H9 (cell line): ENCODE results near the gene ADORA1. TPM values are rescaled to one million over a fixed set of nuclear protein-coding genes. Genes with fewer than 3 reads are reported as not detected.

Experiments
- DNase-seq: peaks from one replicate; pipeline ENCODE4 v3.0.0-alpha.2; 2017
- H2AFZ ChIP-seq: one replicate; pipeline ENCODE4 v1.6.1; 2013; ENCODE audit warnings: mild to moderate bottlenecking, low read length, control low read depth, moderate library complexity
- H2AK5ac ChIP-seq: 2 replicates; pipeline ENCODE4 v1.6.1; 2013; ENCODE audit warnings: low read length, control low read depth, mixed read lengths; ENCODE audit not compliant: insufficient read length
- H2BK120ac ChIP-seq: one replicate; pipeline ENCODE4 v1.6.1; 2013; ENCODE audit warnings: low read depth, mild to moderate bottlenecking, low read length, control low read depth, inconsistent platforms; ENCODE audit not compliant: poor library complexity, severe bottlenecking
- H2BK12ac ChIP-seq: 2 replicates; pipeline ENCODE4 v1.6.1; 2013; ENCODE audit warnings: low read length, control low read depth, mixed read lengths, low read depth; ENCODE audit not compliant: insufficient read length
- H2BK15ac ChIP-seq: 2 replicates; pipeline ENCODE4 v1.6.1; 2013; ENCODE audit warnings: low read depth, low read length, control low read depth
- H2BK20ac ChIP-seq: one replicate; pipeline ENCODE4 v1.6.1; 2013; ENCODE audit warnings: low read depth, mild to moderate bottlenecking, low read length, control low read depth, inconsistent platforms; ENCODE audit not compliant: poor library complexity, severe bottlenecking
- H2BK5ac ChIP-seq: 2 replicates; pipeline ENCODE4 v1.6.1; 2013; ENCODE audit warnings: low read length, control low read depth, mixed read lengths; ENCODE audit not compliant: insufficient read length
- H3K14ac ChIP-seq: 2 replicates; pipeline ENCODE4 v1.6.1; 2013; ENCODE audit warnings: low read length, control low read depth; ENCODE audit not compliant: insufficient read depth
- H3K18ac ChIP-seq: 2 replicates; pipeline ENCODE4 v1.6.1; 2013; ENCODE audit warnings: low read depth, mild to moderate bottlenecking, mixed read lengths, low read length, control low read depth; ENCODE audit not compliant: insufficient read length
- H3K23ac ChIP-seq: 2 replicates; pipeline ENCODE4 v1.6.1; 2013; ENCODE audit warnings: low read length, control low read depth, mixed read lengths, low read depth; ENCODE audit not compliant: insufficient read length
- H3K23me2 ChIP-seq: 2 replicates; pipeline ENCODE4 v1.6.1; 2013; ENCODE audit warnings: low read depth, mild to moderate bottlenecking, mixed read lengths, low read length, control low read depth; ENCODE audit not compliant: insufficient read length, poor library complexity, severe bottlenecking
- H3K27ac ChIP-seq: 2 replicates; pipeline ENCODE4 v1.5.1; 2013; ENCODE audit warnings: low read length, control low read depth, mixed read lengths, low read depth; ENCODE audit not compliant: insufficient read length
- H3K27me3 ChIP-seq: 2 replicates; pipeline ENCODE4 v1.6.1; 2013; ENCODE audit warnings: low read length, control low read depth, inconsistent platforms; ENCODE audit not compliant: insufficient read depth
- H3K4ac ChIP-seq: 2 replicates; pipeline ENCODE4 v1.6.1; 2013; ENCODE audit warnings: low read depth, mild to moderate bottlenecking, control low read depth, inconsistent platforms, low read length, moderate library complexity
- H3K4me1 ChIP-seq: 2 replicates; pipeline ENCODE4 v1.6.1; 2013; ENCODE audit warnings: low read length, control low read depth, inconsistent platforms; ENCODE audit not compliant: insufficient read depth
- H3K4me2 ChIP-seq: 2 replicates; pipeline ENCODE4 v1.6.1; 2013; ENCODE audit warnings: low read length, control low read depth, mixed read lengths; ENCODE audit not compliant: insufficient read length, insufficient read depth
- H3K56ac ChIP-seq: 2 replicates; pipeline ENCODE4 v1.6.1; 2013; ENCODE audit warnings: low read depth, mild to moderate bottlenecking, mixed read lengths, low read length, control low read depth; ENCODE audit not compliant: insufficient read length
- H3K79me1 ChIP-seq: 2 replicates; pipeline ENCODE4 v1.6.1; 2013; ENCODE audit warnings: low read depth, mild to moderate bottlenecking, moderate library complexity, low read length, control low read depth, inconsistent platforms; ENCODE audit not compliant: insufficient read depth, poor library complexity, severe bottlenecking
- H3K79me2 ChIP-seq: 2 replicates; pipeline ENCODE4 v1.6.1; 2013; ENCODE audit warnings: low read length, control low read depth, inconsistent platforms; ENCODE audit not compliant: insufficient read depth
- H3K9ac ChIP-seq: 2 replicates; pipeline ENCODE4 v1.6.1; 2013; ENCODE audit warnings: low read length, control low read depth, mixed read lengths; ENCODE audit not compliant: insufficient read length; ENCODE audit errors: extremely low read depth
- H3K9me3 ChIP-seq: one replicate; pipeline ENCODE4 v1.6.1; 2013; ENCODE audit warnings: low read depth, low read length, inconsistent platforms; ENCODE audit not compliant: control insufficient read depth
- H3T11ph ChIP-seq: one replicate; pipeline ENCODE4 v1.6.1; 2013; ENCODE audit warnings: mild to moderate bottlenecking, low read length, control low read depth, inconsistent platforms
- H4K20me1 ChIP-seq: one replicate; pipeline ENCODE4 v1.6.1; 2013; ENCODE audit not compliant: control insufficient read depth, insufficient read length, insufficient read depth
- H4K5ac ChIP-seq: 2 replicates; pipeline ENCODE4 v1.6.1; 2013; ENCODE audit warnings: low read depth, mild to moderate bottlenecking, mixed read lengths, low read length, control low read depth; ENCODE audit not compliant: insufficient read length
- H4K8ac ChIP-seq: replicated peaks from 2 replicates; pipeline ENCODE4 v1.6.1; 2013; ENCODE audit warnings: low read length, control low read depth, mixed read lengths, low read depth; ENCODE audit not compliant: insufficient read length
- H4K91ac ChIP-seq: 2 replicates; pipeline ENCODE4 v1.6.1; 2013; ENCODE audit warnings: low read depth, mild to moderate bottlenecking, moderate library complexity, mixed read lengths, low read length, control low read depth; ENCODE audit not compliant: insufficient read length
- H3K27ac Mint-ChIP-seq, 3 experiments: 2 replicates in 2 of 3; 3 replicates in 1 of 3; pipeline ENCODE4 v1.8.0; 2020 to 2021; ENCODE audit warnings: mixed read lengths in 3 of 3, mild to moderate bottlenecking in 1 of 3, moderate library complexity in 1 of 3
- H3K27me3 Mint-ChIP-seq: 2 replicates; pipeline ENCODE4 v1.8.0; 2021; ENCODE audit warnings: low read depth, mild to moderate bottlenecking, moderate library complexity, mixed read lengths
- H3K36me3 Mint-ChIP-seq, 3 experiments: 2 replicates in 2 of 3; 3 replicates in 1 of 3; pipeline ENCODE4 v1.8.0; 2020 to 2021; ENCODE audit warnings: low read depth in 3 of 3, mixed read lengths in 3 of 3; ENCODE audit not compliant: insufficient read depth in 1 of 3
- H3K4me1 Mint-ChIP-seq, 2 experiments: 2 replicates each; pipeline ENCODE4 v1.8.0; 2020; ENCODE audit warnings: mixed read lengths in 2 of 2
- H3K4me3 Mint-ChIP-seq, 2 experiments: 2 replicates in 1 of 2; 3 replicates in 1 of 2; pipeline ENCODE4 v1.8.0; 2020 to 2021; ENCODE audit warnings: mild to moderate bottlenecking in 2 of 2, mixed read lengths in 2 of 2, moderate library complexity in 1 of 2
- H3K9me3 Mint-ChIP-seq, 2 experiments: 2 replicates in 1 of 2; 3 replicates in 1 of 2; pipeline ENCODE4 v1.8.0; 2020; ENCODE audit warnings: mild to moderate bottlenecking in 2 of 2, mixed read lengths in 2 of 2, moderate library complexity in 1 of 2
- WGBS: extraction: QIAGEN DNeasy Blood & Tissue Kit; methylation state at CpG from one replicate; pipeline ENCODE4 v1.1.7; 2013; ENCODE audit warnings: missing lambda C conversion rate, low lambda C conversion rate, mixed read lengths; ENCODE audit not compliant: insufficient read length; ENCODE audit errors: extremely low coverage; 5-methylcytosine and 5-hydroxymethylcytosine counted together
- total RNA-seq: library from RNA; stranded (reverse); gene quantifications from 2 replicates; pipeline ENCODE4 v1.2.1, GENCODE V29; 2021
- TF ChIP-seq, protein P1 (sequence below): fragments of 200-600 bp; sonication (generic); conservative IDR thresholded peaks from 3 replicates; pipeline ENCODE4 v1.8.0; 2021; ENCODE audit warnings: antibody characterized with exemption, mild to moderate bottlenecking

ADORA1 gene
- total RNA-seq, 1 experiment from 2014 or later: 1.3 TPM

DNA sequence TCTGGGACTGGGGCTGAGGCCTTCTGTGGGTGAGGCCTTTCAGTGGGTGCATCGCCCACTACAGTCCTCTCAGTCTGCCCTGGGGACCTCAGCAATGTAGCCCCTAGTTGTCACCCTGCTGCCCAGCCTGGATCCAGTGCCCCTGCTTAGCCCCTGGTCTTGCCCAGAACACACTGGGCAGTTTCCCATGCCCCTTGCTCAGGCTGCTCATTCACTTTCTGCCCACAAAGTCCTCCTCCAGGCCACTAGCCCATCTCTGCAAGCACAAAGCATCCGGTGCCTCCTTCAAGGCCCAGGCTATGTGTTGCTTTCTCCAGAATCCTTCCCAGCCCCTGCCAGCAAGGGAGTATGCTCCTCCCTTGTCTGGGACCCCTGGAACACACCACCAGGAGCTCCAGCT is 5.4 kb upstream of the ADORA1 start:
- H3K4me1 Mint-ChIP-seq: peaks cover 18 to 38% of the 10 kb centered on the region in 2 experiments
- H3K4me3 Mint-ChIP-seq: no peak overlapping the region
- Histone ChIP-seq H2BK12ac (no peak overlapping the region), H3K9me3 (no peaks in the 10 kb centered on the region), H3K27ac (no peak overlapping the region), H3K9ac (no peak overlapping the region), H3K23ac (no peak overlapping the region), H3K27me3 (no peaks in the 10 kb centered on the region; the same call in 1 of the 2 replicates), H3K4me2 (no peak overlapping the region), H2BK5ac (no peak overlapping the region), H3T11ph (no peak overlapping the region), H3K79me2 (no peaks in the 10 kb centered on the region), H3K4ac (no peak overlapping the region), H4K20me1 (no peaks in the 10 kb centered on the region), H3K4me1 (peaks cover 2% of the 10 kb centered on the region; the same call in 1 of the 2 replicates), H3K18ac (no peak overlapping the region), H3K23me2 (peaks cover under 1% of the 10 kb centered on the region), H2BK20ac (no peak overlapping the region), H3K79me1 (no peaks in the 10 kb centered on the region), H2BK15ac (no peak overlapping the region), H3K56ac (no peak overlapping the region), H2AFZ (no peak overlapping the region), H2AK5ac (no peak overlapping the region), H4K8ac (no peak overlapping the region), H2BK120ac (no peak overlapping the region), H4K5ac (no peak overlapping the region), H3K14ac (no peak overlapping the region), H4K91ac (no peak overlapping the region)
- no CpG with 5 or more reads among the region's 2 CpGs for WGBS
- no peaks in the 10 kb centered on the region for H3K36me3 Mint-ChIP-seq
- peak; percentile 17 for DNase-seq
- no peak overlapping the region for H3K27ac Mint-ChIP-seq
- H3K27me3 Mint-ChIP-seq: peaks cover 58% of the 10 kb centered on the region
- TF ChIP-seq, protein P1, sequence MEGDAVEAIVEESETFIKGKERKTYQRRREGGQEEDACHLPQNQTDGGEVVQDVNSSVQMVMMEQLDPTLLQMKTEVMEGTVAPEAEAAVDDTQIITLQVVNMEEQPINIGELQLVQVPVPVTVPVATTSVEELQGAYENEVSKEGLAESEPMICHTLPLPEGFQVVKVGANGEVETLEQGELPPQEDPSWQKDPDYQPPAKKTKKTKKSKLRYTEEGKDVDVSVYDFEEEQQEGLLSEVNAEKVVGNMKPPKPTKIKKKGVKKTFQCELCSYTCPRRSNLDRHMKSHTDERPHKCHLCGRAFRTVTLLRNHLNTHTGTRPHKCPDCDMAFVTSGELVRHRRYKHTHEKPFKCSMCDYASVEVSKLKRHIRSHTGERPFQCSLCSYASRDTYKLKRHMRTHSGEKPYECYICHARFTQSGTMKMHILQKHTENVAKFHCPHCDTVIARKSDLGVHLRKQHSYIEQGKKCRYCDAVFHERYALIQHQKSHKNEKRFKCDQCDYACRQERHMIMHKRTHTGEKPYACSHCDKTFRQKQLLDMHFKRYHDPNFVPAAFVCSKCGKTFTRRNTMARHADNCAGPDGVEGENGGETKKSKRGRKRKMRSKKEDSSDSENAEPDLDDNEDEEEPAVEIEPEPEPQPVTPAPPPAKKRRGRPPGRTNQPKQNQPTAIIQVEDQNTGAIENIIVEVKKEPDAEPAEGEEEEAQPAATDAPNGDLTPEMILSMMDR: no peak
- H3K9me3 Mint-ChIP-seq: no peaks in the 10 kb centered on the region; a peak in 1 of 5 replicates
